K562 (cell line): Measurements from ENCODE around the gene TMEM225B.
"Not testable (repeated sequence)": the region's sequence is repeated elsewhere in the genome, so short reads cannot be mapped to it uniquely, and the experiment has no call there.

Experiments used
- BACH1 ChIP-seq: fragments of 200-800 bp; sonication (Bioruptor generic); IDR thresholded peaks from 2 replicates; pipeline ENCODE4 v1.6.1; 2016; ENCODE audit warnings: missing genetic modification characterization, missing compliant biosample characterization
- BRCA1 ChIP-seq, 2 experiments: fragments of 450-650 bp in 1 of 2; sonication (generic) in 1 of 2; formaldehyde crosslinking in 1 of 2; IDR thresholded peaks; 2 replicates each; pipeline versions ENCODE4 v1.5.0 to v1.6.1; 2017 to 2020; ENCODE audit warnings: mild to moderate bottlenecking in 1 of 2, missing genetic modification reagents in 1 of 2
- EZH2 ChIP-seq: IDR thresholded peaks from 2 replicates; pipeline ENCODE4 v1.6.1; 2012; ENCODE audit warnings: low read depth, mild to moderate bottlenecking, inconsistent platforms, low read length, borderline replicate concordance
- FOXA1 ChIP-seq: fragments of 450-650 bp; IDR thresholded peaks from 2 replicates; pipeline ENCODE4 v1.6.1; 2016; ENCODE audit warnings: mild to moderate bottlenecking, borderline replicate concordance
- FOXK1 ChIP-seq: sonication (generic); formaldehyde crosslinking; IDR thresholded peaks from 2 replicates; pipeline ENCODE4 v1.8.0; 2022; ENCODE audit warnings: missing genetic modification reagents, mild to moderate bottlenecking, borderline replicate concordance
- HDAC3 ChIP-seq: fragments of 450-650 bp; IDR thresholded peaks from 2 replicates; pipeline ENCODE4 v1.6.1; 2018; ENCODE audit warnings: borderline replicate concordance, mild to moderate bottlenecking, moderate library complexity; ENCODE audit not compliant: partially characterized antibody
- JUND ChIP-seq, 2 experiments: IDR thresholded peaks; 2 replicates in 1 of 2; 3 replicates in 1 of 2; pipeline ENCODE4 v1.6.1; 2011; ENCODE audit warnings: borderline replicate concordance in 2 of 2, low read depth in 2 of 2, low read length in 2 of 2, improper control_type of control experiment in 1 of 2, missing biosample characterization in 1 of 2, missing genetic modification characterization in 1 of 2, missing genetic modification reagents in 1 of 2
- MAFF ChIP-seq: IDR thresholded peaks from 2 replicates; pipeline ENCODE4 v1.6.1; 2012; ENCODE audit warnings: low read length, improper control_type of control experiment
- NR1H2 ChIP-seq: sonication (generic); formaldehyde crosslinking; IDR thresholded peaks from 2 replicates; pipeline ENCODE4 v1.4.0; 2020; ENCODE audit warnings: mild to moderate bottlenecking, missing genetic modification reagents
- PPARD ChIP-seq: fragments of 250-450 bp; sonication (Bioruptor Pico); IDR thresholded peaks from 2 replicates; pipeline ENCODE4 v1.8.0; 2022; ENCODE audit warnings: inconsistent platforms, mild to moderate bottlenecking, moderate library complexity
- RNF2 ChIP-seq: sonication (generic); IDR thresholded peaks from 2 replicates; pipeline ENCODE4 v1.6.1; 2016
- TF ChIP-seq, protein P1 (sequence below), 3 experiments: IDR thresholded peaks in 2 of 3; conservative IDR thresholded peaks in 1 of 3; 2 replicates each; pipeline ENCODE4 v1.5.1; 2011 to 2012; ENCODE audit warnings: low read length in 3 of 3, mild to moderate bottlenecking in 3 of 3, control low read depth in 2 of 3, improper control_type of control experiment in 1 of 3, inconsistent platforms in 1 of 3, low read depth in 1 of 3, mixed read lengths in 1 of 3, moderate library complexity in 1 of 3; ENCODE audit not compliant: insufficient read depth in 2 of 3
- TF ChIP-seq, protein P2 (sequence below), 2 experiments: fragments of 450-650 bp in 1 of 2; sonication (generic) in 1 of 2; formaldehyde crosslinking in 1 of 2; IDR thresholded peaks; 2 replicates each; pipeline versions ENCODE4 v1.7.1 to v1.9.0; 2016 to 2022; ENCODE audit warnings: inconsistent platforms in 1 of 2, mild to moderate bottlenecking in 1 of 2, missing genetic modification reagents in 1 of 2

DNA sequence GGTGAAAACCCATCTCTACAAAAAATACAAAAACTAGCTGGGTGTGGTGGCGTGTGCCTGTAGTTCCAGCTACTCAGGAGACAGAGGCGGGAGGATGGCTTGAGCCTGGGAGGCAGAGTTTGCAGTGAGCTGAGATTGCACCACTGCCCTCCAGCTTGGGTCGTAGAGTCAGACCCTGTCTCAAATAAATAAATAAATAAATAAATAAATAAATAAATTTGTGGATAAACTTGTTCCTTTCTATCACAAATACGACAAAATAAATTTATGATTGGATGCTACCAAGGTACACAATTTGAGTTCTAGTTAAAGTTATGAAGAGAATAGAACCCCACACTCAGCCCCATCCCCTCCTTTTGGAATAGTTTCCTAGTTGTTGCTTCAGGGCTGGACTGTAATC lies 55.2 kb downstream of the TMEM225B start:
- not testable (repeated sequence) for TF ChIP-seq HDAC3; FOXA1; NR1H2 (CRISPR knock-in tag); RNF2; EZH2; BRCA1 (IDR thresholded peaks at IDR 0.05); BRCA1 (CRISPR knock-in tag; IDR thresholded peaks at IDR 0.05); JUND (IDR thresholded peaks at IDR 0.05; ENCODE audit: borderline replicate concordance, low read depth, low read length); JUND (tag; IDR thresholded peaks at IDR 0.05; ENCODE audit: borderline replicate concordance, low read depth, low read length); BACH1 (tag); FOXK1 (CRISPR knock-in tag); PPARD (CRISPR knock-in tag); MAFF
- TF ChIP-seq, protein P1, sequence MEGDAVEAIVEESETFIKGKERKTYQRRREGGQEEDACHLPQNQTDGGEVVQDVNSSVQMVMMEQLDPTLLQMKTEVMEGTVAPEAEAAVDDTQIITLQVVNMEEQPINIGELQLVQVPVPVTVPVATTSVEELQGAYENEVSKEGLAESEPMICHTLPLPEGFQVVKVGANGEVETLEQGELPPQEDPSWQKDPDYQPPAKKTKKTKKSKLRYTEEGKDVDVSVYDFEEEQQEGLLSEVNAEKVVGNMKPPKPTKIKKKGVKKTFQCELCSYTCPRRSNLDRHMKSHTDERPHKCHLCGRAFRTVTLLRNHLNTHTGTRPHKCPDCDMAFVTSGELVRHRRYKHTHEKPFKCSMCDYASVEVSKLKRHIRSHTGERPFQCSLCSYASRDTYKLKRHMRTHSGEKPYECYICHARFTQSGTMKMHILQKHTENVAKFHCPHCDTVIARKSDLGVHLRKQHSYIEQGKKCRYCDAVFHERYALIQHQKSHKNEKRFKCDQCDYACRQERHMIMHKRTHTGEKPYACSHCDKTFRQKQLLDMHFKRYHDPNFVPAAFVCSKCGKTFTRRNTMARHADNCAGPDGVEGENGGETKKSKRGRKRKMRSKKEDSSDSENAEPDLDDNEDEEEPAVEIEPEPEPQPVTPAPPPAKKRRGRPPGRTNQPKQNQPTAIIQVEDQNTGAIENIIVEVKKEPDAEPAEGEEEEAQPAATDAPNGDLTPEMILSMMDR (IDR thresholded peaks at IDR 0.05 in 2 of 3, conservative IDR thresholded peaks at IDR 0.05 in 1 of 3; ENCODE audit: insufficient read depth in 2 of 3, low read depth in 1 of 3, low read length in 3 of 3), result not testable (repeated sequence)
- TF ChIP-seq, protein P2, sequence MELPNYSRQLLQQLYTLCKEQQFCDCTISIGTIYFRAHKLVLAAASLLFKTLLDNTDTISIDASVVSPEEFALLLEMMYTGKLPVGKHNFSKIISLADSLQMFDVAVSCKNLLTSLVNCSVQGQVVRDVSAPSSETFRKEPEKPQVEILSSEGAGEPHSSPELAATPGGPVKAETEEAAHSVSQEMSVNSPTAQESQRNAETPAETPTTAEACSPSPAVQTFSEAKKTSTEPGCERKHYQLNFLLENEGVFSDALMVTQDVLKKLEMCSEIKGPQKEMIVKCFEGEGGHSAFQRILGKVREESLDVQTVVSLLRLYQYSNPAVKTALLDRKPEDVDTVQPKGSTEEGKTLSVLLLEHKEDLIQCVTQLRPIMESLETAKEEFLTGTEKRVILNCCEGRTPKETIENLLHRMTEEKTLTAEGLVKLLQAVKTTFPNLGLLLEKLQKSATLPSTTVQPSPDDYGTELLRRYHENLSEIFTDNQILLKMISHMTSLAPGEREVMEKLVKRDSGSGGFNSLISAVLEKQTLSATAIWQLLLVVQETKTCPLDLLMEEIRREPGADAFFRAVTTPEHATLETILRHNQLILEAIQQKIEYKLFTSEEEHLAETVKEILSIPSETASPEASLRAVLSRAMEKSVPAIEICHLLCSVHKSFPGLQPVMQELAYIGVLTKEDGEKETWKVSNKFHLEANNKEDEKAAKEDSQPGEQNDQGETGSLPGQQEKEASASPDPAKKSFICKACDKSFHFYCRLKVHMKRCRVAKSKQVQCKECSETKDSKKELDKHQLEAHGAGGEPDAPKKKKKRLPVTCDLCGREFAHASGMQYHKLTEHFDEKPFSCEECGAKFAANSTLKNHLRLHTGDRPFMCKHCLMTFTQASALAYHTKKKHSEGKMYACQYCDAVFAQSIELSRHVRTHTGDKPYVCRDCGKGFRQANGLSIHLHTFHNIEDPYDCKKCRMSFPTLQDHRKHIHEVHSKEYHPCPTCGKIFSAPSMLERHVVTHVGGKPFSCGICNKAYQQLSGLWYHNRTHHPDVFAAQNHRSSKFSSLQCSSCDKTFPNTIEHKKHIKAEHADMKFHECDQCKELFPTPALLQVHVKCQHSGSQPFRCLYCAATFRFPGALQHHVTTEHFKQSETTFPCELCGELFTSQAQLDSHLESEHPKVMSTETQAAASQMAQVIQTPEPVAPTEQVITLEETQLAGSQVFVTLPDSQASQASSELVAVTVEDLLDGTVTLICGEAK (IDR thresholded peaks at IDR 0.05), result not testable (repeated sequence)
- TF ChIP-seq, protein P2 (CRISPR knock-in tag; IDR thresholded peaks at IDR 0.05), result not testable (repeated sequence)
